Vagina (tissue), 2 donors: ENCODE measurements around the gene CACNA1C. TPM values are rescaled to one million over a fixed set of nuclear protein-coding genes. Genes with fewer than 3 reads are reported as not detected.

ENCODE experiments used
- DNase-seq, 2 donors: peaks; one replicate each; pipeline ENCODE4 v3.0.0-alpha.2; 2017; ENCODE audit errors: extremely low spot score in 2 of 2
- H3K27ac ChIP-seq: fragments of 200-600 bp; sonication (generic); one replicate; pipeline ENCODE4 v1.5.1; 2019
- H3K27me3 ChIP-seq: fragments of 200-600 bp; sonication (generic); one replicate; pipeline ENCODE4 v1.5.1; 2019
- H3K36me3 ChIP-seq, 2 donors: fragments of 200-600 bp; sonication (generic); one replicate each; pipeline ENCODE4 v1.5.1; 2017 to 2019
- H3K4me1 ChIP-seq: fragments of 200-600 bp; sonication (generic); one replicate; pipeline ENCODE4 v1.5.1; 2019
- H3K4me3 ChIP-seq, 2 donors: fragments of 200-600 bp; sonication (generic); 1 replicate in 1 of 2; 2 replicates in 1 of 2; pipeline ENCODE4 v1.5.1; 2016 to 2019
- H3K9me3 ChIP-seq: fragments of 200-600 bp; sonication (generic); one replicate; pipeline ENCODE4 v1.5.1; 2019
- POLR2A ChIP-seq, 2 donors: fragments of 450-650 bp; IDR thresholded peaks; one replicate each; pipeline ENCODE4 v1.6.1; 2017; ENCODE audit warnings: antibody characterized with exemption in 2 of 2, mild to moderate bottlenecking in 2 of 2, moderate library complexity in 2 of 2
- POLR2AphosphoS5 ChIP-seq, 2 donors: sonication (generic); formaldehyde crosslinking; IDR thresholded peaks; one replicate each; pipeline ENCODE4 v1.9.0; 2017; ENCODE audit warnings: antibody characterized with exemption in 2 of 2, mild to moderate bottlenecking in 2 of 2, low read depth in 1 of 2; ENCODE audit not compliant: insufficient read depth in 1 of 2
- intact Hi-C: fragments of 100-400 bp; cut with DNase I; formaldehyde crosslinking; loops from one replicate; pipeline ENCODE4 v1.15.1; 2023
- total RNA-seq: library from RNA; depleted of rRNA; stranded (reverse); fragments of >200 nt; gene quantifications from one replicate; pipeline ENCODE4 v1.2.3, GENCODE V29; 2016
- TF ChIP-seq, protein P1 (sequence below), 3 experiments: fragments of 450-650 bp in 2 of 3; fragments of 200-600 bp in 1 of 3; sonication (generic) in 1 of 3; IDR thresholded peaks; one replicate each; pipeline ENCODE4 v1.5.1; 2017 to 2019; ENCODE audit warnings: antibody characterized with exemption in 3 of 3, mild to moderate bottlenecking in 2 of 3, moderate library complexity in 2 of 3

Gene CACNA1C
- total RNA-seq, 1 donor from 2014 or later: 9.8 TPM

- H3K9me3 ChIP-seq: no peaks in the 10 kb centered on the region
- TF ChIP-seq, protein P1, sequence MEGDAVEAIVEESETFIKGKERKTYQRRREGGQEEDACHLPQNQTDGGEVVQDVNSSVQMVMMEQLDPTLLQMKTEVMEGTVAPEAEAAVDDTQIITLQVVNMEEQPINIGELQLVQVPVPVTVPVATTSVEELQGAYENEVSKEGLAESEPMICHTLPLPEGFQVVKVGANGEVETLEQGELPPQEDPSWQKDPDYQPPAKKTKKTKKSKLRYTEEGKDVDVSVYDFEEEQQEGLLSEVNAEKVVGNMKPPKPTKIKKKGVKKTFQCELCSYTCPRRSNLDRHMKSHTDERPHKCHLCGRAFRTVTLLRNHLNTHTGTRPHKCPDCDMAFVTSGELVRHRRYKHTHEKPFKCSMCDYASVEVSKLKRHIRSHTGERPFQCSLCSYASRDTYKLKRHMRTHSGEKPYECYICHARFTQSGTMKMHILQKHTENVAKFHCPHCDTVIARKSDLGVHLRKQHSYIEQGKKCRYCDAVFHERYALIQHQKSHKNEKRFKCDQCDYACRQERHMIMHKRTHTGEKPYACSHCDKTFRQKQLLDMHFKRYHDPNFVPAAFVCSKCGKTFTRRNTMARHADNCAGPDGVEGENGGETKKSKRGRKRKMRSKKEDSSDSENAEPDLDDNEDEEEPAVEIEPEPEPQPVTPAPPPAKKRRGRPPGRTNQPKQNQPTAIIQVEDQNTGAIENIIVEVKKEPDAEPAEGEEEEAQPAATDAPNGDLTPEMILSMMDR (IDR thresholded peaks at IDR 0.05): no peak
- TF ChIP-seq POLR2A (IDR thresholded peaks at IDR 0.05) (no peak), POLR2AphosphoS5 (IDR thresholded peaks at IDR 0.05; ENCODE audit: insufficient read depth in 1 of 2, low read depth in 1 of 2) (no peak)
- no peak for DNase-seq
- H3K4me3 ChIP-seq: no peak overlapping the region
- no peaks in the 10 kb centered on the region for H3K27me3 ChIP-seq
- no peaks in the 10 kb centered on the region for H3K36me3 ChIP-seq
- H3K27ac ChIP-seq: peak overlapping the region; percentile 9
- intact Hi-C loops: no loop called here
- H3K4me1 ChIP-seq: peaks cover 25% of the 10 kb centered on the region
Measured at GRCh38 chr12:2332236-2332635, 279.4 kb downstream of the CACNA1C start.

GRCh38 chr12:2332947-2333346 is 280.2 kb downstream of the CACNA1C start:
- no peak overlapping the region for H3K4me3 ChIP-seq
- H3K36me3 ChIP-seq: no peaks in the 10 kb centered on the region
- TF ChIP-seq POLR2AphosphoS5 (IDR thresholded peaks at IDR 0.05; ENCODE audit: insufficient read depth in 1 of 2, low read depth in 1 of 2) (no peak), POLR2A (IDR thresholded peaks at IDR 0.05) (no peak)
- TF ChIP-seq, protein P1 (IDR thresholded peaks at IDR 0.05): no peak
- intact Hi-C loops: no loop called here
- no peaks in the 10 kb centered on the region for H3K27me3 ChIP-seq
- DNase-seq: no peak
- H3K4me1 ChIP-seq: peaks cover 32% of the 10 kb centered on the region
- no peaks in the 10 kb centered on the region for H3K9me3 ChIP-seq
- H3K27ac ChIP-seq: peak overlapping the region; percentile 9

- intact Hi-C loops: no loop called here
- Histone ChIP-seq H3K4me3 (no peak overlapping the region), H3K27me3 (no peaks in the 10 kb centered on the region), H3K36me3 (no peaks in the 10 kb centered on the region), H3K4me1 (peaks cover 32% of the 10 kb centered on the region), H3K27ac (peak overlapping the region; percentile 33), H3K9me3 (no peaks in the 10 kb centered on the region)
- TF ChIP-seq POLR2A (IDR thresholded peaks at IDR 0.05) (no peak), POLR2AphosphoS5 (IDR thresholded peaks at IDR 0.05; ENCODE audit: insufficient read depth in 1 of 2, low read depth in 1 of 2) (no peak)
- TF ChIP-seq, protein P1 (IDR thresholded peaks at IDR 0.05): no peak
- no peak for DNase-seq
Measured at GRCh38 chr12:2333491-2334195, 280.9 kb downstream of the CACNA1C start.

GRCh38 chr12:2334271-2334670 is 281.5 kb downstream of the CACNA1C start:
- H3K4me3 ChIP-seq: no peak overlapping the region
- TF ChIP-seq, protein P1 (IDR thresholded peaks at IDR 0.05): no peak
- TF ChIP-seq POLR2AphosphoS5 (IDR thresholded peaks at IDR 0.05; ENCODE audit: insufficient read depth in 1 of 2, low read depth in 1 of 2): no peak
- no peak for TF ChIP-seq POLR2A (IDR thresholded peaks at IDR 0.05)
- no peaks in the 10 kb centered on the region for H3K27me3 ChIP-seq
- no peaks in the 10 kb centered on the region for H3K9me3 ChIP-seq
- peak overlapping the region; percentile 33 for H3K27ac ChIP-seq
- peaks cover 32% of the 10 kb centered on the region for H3K4me1 ChIP-seq
- H3K36me3 ChIP-seq: no peaks in the 10 kb centered on the region
- intact Hi-C loops: no loop called here
- DNase-seq: no peak

GRCh38 chr12:2334689-2335088 is 281.9 kb downstream of the CACNA1C start:
- Histone ChIP-seq H3K27ac (peak overlapping the region; percentile 95), H3K4me3 (no peak overlapping the region), H3K9me3 (no peaks in the 10 kb centered on the region), H3K36me3 (no peaks in the 10 kb centered on the region), H3K4me1 (peaks cover 32% of the 10 kb centered on the region), H3K27me3 (no peaks in the 10 kb centered on the region)
- intact Hi-C loops: no loop called here
- TF ChIP-seq POLR2AphosphoS5 (IDR thresholded peaks at IDR 0.05; ENCODE audit: insufficient read depth in 1 of 2, low read depth in 1 of 2): no peak
- no peak for TF ChIP-seq POLR2A (IDR thresholded peaks at IDR 0.05)
- TF ChIP-seq, protein P1 (IDR thresholded peaks at IDR 0.05): no peak
- DNase-seq: no peak
